Fibroblast of pulmonary artery (primary cell): ENCODE measurements around the gene COL10A1.

Experiments
- DNase-seq: peaks from one replicate; pipeline ENCODE4 v3.0.0-alpha.2; 2010; ENCODE audit warnings: low read depth
- H3K4me3 ChIP-seq: replicated peaks from 2 replicates; pipeline ENCODE4 v1.5.1; 2011; ENCODE audit warnings: low read depth, mild to moderate bottlenecking, control low read depth, low read length, moderate library complexity
- CTCF ChIP-seq: IDR thresholded peaks from 2 replicates; pipeline ENCODE4 v1.5.1; 2011; ENCODE audit warnings: mild to moderate bottlenecking, control low read depth, low read length, inconsistent platforms; ENCODE audit errors: missing control alignments

COL10A1 gene

DNA sequence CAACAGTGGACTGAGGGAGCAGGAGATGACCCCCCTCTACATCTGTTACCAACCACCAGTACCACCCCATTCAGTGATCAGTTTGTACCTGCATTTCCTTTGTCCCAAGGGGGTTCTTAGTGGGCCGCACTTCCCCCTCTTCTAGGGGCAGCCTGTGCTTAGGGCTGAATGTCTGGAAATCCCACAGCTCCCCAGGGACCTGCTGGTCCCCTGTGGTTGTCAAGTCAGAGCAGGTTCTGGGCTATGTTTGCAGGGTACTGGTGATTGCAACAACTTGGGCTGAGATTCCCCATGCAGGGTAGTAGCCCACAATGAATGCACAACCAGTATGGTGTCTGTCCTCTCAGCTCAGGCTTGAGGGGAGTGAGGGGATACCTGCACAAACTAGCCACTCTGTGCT, 39.7 kb upstream of the COL10A1 start:
- DNase-seq = no peak
- no peak for TF ChIP-seq CTCF
- H3K4me3 ChIP-seq = no peak overlapping the region

DNA sequence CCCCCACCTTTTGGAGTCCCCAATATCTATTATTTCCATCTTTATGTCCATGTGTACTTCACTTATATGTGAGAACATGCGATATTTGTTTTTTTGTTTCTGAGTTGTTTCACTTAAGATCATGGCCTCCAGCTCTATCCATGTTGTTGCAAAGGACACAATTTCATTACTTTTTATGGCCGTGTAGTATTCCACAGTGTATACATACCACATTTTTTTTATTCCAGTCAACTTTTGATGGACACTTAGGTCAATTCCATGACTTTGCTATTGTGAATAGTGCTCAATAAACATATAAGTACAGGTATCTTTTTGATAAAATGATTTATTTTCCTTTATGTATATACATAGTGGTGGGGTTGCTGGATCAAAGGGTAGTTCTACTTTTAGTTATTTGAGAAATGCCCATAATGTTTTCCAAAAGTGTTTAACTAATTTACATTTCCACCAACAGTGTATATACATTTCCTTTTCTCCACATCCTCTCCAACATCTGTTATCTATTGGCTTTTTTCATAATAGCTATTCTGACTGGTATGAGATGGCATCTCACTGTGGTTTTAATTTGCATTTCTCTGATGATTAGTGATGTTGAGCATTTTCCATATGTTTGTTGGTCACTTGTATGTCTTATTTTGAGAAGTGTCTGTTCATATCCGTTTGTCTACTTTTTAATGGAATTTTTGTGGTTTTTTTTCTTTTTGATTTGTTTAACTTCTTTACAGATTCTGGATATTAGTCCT, 34.0 kb upstream of the COL10A1 start:
- no peak for DNase-seq
- no peak overlapping the region for H3K4me3 ChIP-seq
- no peak for TF ChIP-seq CTCF

- H3K4me3 ChIP-seq = no peak overlapping the region
- peak; percentile 12 for DNase-seq
- no peak for TF ChIP-seq CTCF
These were observed 32.7 kb upstream of the COL10A1 start for GRCh38 chr6:116158641-116159040.

- H3K4me3 ChIP-seq = no peak overlapping the region
- DNase-seq = no peak
- TF ChIP-seq CTCF = no peak
These were observed 31.5 kb upstream of the COL10A1 start for GRCh38 chr6:116157391-116157790.

GRCh38 chr6:116156405-116157326, 30.7 kb upstream of the COL10A1 start:
- DNase-seq = no peak
- no peak for TF ChIP-seq CTCF
- H3K4me3 ChIP-seq = no peak overlapping the region

- no peak overlapping the region for H3K4me3 ChIP-seq
- DNase-seq = no peak
- TF ChIP-seq CTCF = no peak
These were observed 29.0 kb upstream of the COL10A1 start for GRCh38 chr6:116154887-116155286.
